IMR-90 (cell line): ENCODE data around the gene TRPM4. TPM values are rescaled to one million over a fixed set of nuclear protein-coding genes. Genes with fewer than 3 reads are reported as not detected.

ENCODE experiments used
- ATAC-seq: fragments of 200-7000 bp; cut with Tn5 transposase; 2 replicates; pipeline ENCODE4 v1.9.1; 2020; ENCODE audit warnings: low read depth, mild to moderate bottlenecking, moderate library complexity
- BruUV-seq: library from RNA; stranded (reverse); fragments of 400-500 nt; replicated peaks from 2 replicates; lab custom pipeline; 2021; lab: Mats Ljungman, UMichigan
- CTCF ChIA-PET: fragments of 300-600 bp; formaldehyde crosslinking; extraction: SDS; loops from one replicate; lab custom pipeline; 2021; ENCODE audit warnings: antibody characterized with exemption; lab: Yijun Ruan, JAX
- POLR2A ChIA-PET: fragments of 300-600 bp; sonication (Branson Sonifier 250); formaldehyde crosslinking; loops from one replicate; lab custom pipeline; 2022; ENCODE audit warnings: antibody characterized with exemption; ENCODE audit not compliant: unreplicated experiment; lab: Charles Lee
- DNase-seq: peaks from one replicate; pipeline ENCODE4 v3.0.0; 2013
- H2AFZ ChIP-seq: replicated peaks from 2 replicates; pipeline ENCODE3; 2013; ENCODE audit warnings: low read length, mild to moderate bottlenecking; ENCODE audit not compliant: poor library complexity
- H2AK5ac ChIP-seq: 2 replicates; pipeline ENCODE4 v1.6.1; 2013; ENCODE audit warnings: low read depth, low read length, inconsistent platforms
- H2AK9ac ChIP-seq: replicated peaks from 2 replicates; pipeline ENCODE3; 2013; ENCODE audit warnings: mild to moderate bottlenecking, low read depth, low read length, moderate library complexity; ENCODE audit not compliant: poor library complexity
- H2BK120ac ChIP-seq: 2 replicates; pipeline ENCODE4 v1.6.1; 2013; ENCODE audit warnings: low read depth, low read length, inconsistent platforms
- H2BK15ac ChIP-seq: 3 replicates; pipeline ENCODE4 v1.6.1; 2013; ENCODE audit warnings: low read depth, low read length, inconsistent platforms
- H2BK20ac ChIP-seq: 2 replicates; pipeline ENCODE4 v1.6.1; 2013; ENCODE audit warnings: low read depth, mild to moderate bottlenecking, inconsistent platforms, low read length, moderate library complexity
- H2BK5ac ChIP-seq: 2 replicates; pipeline ENCODE4 v1.6.1; 2013; ENCODE audit warnings: mild to moderate bottlenecking, low read depth, low read length, inconsistent platforms; ENCODE audit not compliant: poor library complexity, severe bottlenecking
- H3K14ac ChIP-seq: replicated peaks from 2 replicates; pipeline ENCODE4 v1.6.1; 2013; ENCODE audit warnings: low read depth, low read length, inconsistent platforms
- H3K18ac ChIP-seq: 2 replicates; pipeline ENCODE4 v1.6.1; 2013; ENCODE audit warnings: low read depth, low read length, control low read depth
- H3K23ac ChIP-seq: 2 replicates; pipeline ENCODE4 v1.6.1; 2013; ENCODE audit warnings: low read depth, low read length, inconsistent platforms
- H3K27ac ChIP-seq: 2 replicates; pipeline ENCODE4 v1.5.1; 2013; ENCODE audit warnings: mild to moderate bottlenecking, control low read depth, low read length; ENCODE audit not compliant: insufficient read depth
- H3K27me3 ChIP-seq: 2 replicates; pipeline ENCODE4 v1.6.1; 2013; ENCODE audit warnings: low read length; ENCODE audit not compliant: control insufficient read depth, insufficient read depth
- H3K36me3 ChIP-seq: 2 replicates; pipeline ENCODE4 v1.6.1; 2013; ENCODE audit warnings: low read length, mixed read lengths; ENCODE audit not compliant: control insufficient read depth, insufficient read depth
- H3K4ac ChIP-seq: 2 replicates; pipeline ENCODE4 v1.6.1; 2013; ENCODE audit warnings: low read depth, low read length, inconsistent platforms
- H3K4me1 ChIP-seq: 2 replicates; pipeline ENCODE4 v1.6.1; 2013; ENCODE audit warnings: low read length, mixed read lengths; ENCODE audit not compliant: control insufficient read depth, insufficient read depth
- H3K4me2 ChIP-seq: 2 replicates; pipeline ENCODE4 v1.6.1; 2013; ENCODE audit warnings: low read depth, mild to moderate bottlenecking, control low read depth, low read length, moderate library complexity
- H3K4me3 ChIP-seq: 2 replicates; pipeline ENCODE4 v1.5.1; 2013; ENCODE audit warnings: low read depth, mild to moderate bottlenecking, control low read depth, low read length, moderate library complexity; ENCODE audit not compliant: insufficient read depth
- H3K56ac ChIP-seq: 2 replicates; pipeline ENCODE4 v1.6.1; 2013; ENCODE audit warnings: low read length, inconsistent platforms; ENCODE audit not compliant: insufficient read depth; ENCODE audit errors: extremely low read depth
- H3K79me1 ChIP-seq, 2 experiments: 2 replicates each; pipeline ENCODE4 v1.6.1; 2013; ENCODE audit warnings: low read length in 2 of 2, inconsistent platforms in 1 of 2, low read depth in 1 of 2
- H3K9ac ChIP-seq: 2 replicates; pipeline ENCODE4 v1.6.1; 2013; ENCODE audit warnings: low read depth, low read length, control low read depth
- H3K9me1 ChIP-seq: 2 replicates; pipeline ENCODE4 v1.6.1; 2013; ENCODE audit warnings: low read length, inconsistent platforms; ENCODE audit not compliant: insufficient read depth
- H3K9me3 ChIP-seq: 2 replicates; pipeline ENCODE4 v1.6.1; 2013; ENCODE audit warnings: low read length; ENCODE audit not compliant: control insufficient read depth, insufficient read depth
- H4K20me1 ChIP-seq: 2 replicates; pipeline ENCODE4 v1.6.1; 2013; ENCODE audit warnings: low read length, inconsistent platforms; ENCODE audit not compliant: insufficient read depth
- H4K5ac ChIP-seq: 2 replicates; pipeline ENCODE4 v1.6.1; 2013; ENCODE audit warnings: mild to moderate bottlenecking, low read depth, low read length, control low read depth
- H4K8ac ChIP-seq, 2 experiments: 2 replicates each; pipeline ENCODE4 v1.6.1; 2013; ENCODE audit warnings: low read depth in 2 of 2, low read length in 2 of 2, control low read depth in 1 of 2, inconsistent platforms in 1 of 2
- H4K91ac ChIP-seq: 2 replicates; pipeline ENCODE4 v1.6.1; 2013; ENCODE audit warnings: low read depth, low read length, inconsistent platforms; ENCODE audit not compliant: insufficient read depth
- CHD1 ChIP-seq: IDR thresholded peaks from 2 replicates; pipeline ENCODE4 v1.6.1; 2012; ENCODE audit warnings: low read depth, low read length, improper control_type of control experiment
- MXI1 ChIP-seq: IDR thresholded peaks from 2 replicates; pipeline ENCODE4 v1.6.1; 2012; ENCODE audit warnings: low read depth, mild to moderate bottlenecking, low read length, moderate library complexity, borderline replicate concordance
- RFX5 ChIP-seq: IDR thresholded peaks from 2 replicates; pipeline ENCODE4 v1.8.0; 2012; ENCODE audit warnings: low read depth, mild to moderate bottlenecking, low read length, moderate library complexity
- SMC3 ChIP-seq: fragments of 150-350 bp; IDR thresholded peaks from 2 replicates; pipeline ENCODE4 v1.6.1; 2016; ENCODE audit warnings: low read depth, mild to moderate bottlenecking, antibody characterized with exemption, low read length, moderate library complexity
- WGBS, 2 experiments: methylation state at CpG; one replicate each; pipeline versions ENCODE4 v1.1.5 to v1.1.7; 2013; ENCODE audit warnings: missing lambda C conversion rate in 2 of 2; ENCODE audit not compliant: insufficient read length in 1 of 2; ENCODE audit errors: extremely low coverage in 2 of 2; 5-methylcytosine and 5-hydroxymethylcytosine counted together
- dilution Hi-C: fragments of 300-500 bp; cut with HindIII; formaldehyde crosslinking; loops from one replicate; pipeline ENCODE4 v1.14.3; 2018; ENCODE audit warnings: low sequenced_read_pairs; ENCODE audit not compliant: unreplicated experiment
- in situ Hi-C: fragments of 300-500 bp; cut with MboI; formaldehyde crosslinking; loops from 3 replicates; pipeline ENCODE4 v1.14.3; 2019; ENCODE audit warnings: low sequenced_read_pairs, inconsistent platforms, mixed read lengths
- intact Hi-C: fragments of 100-400 bp; cut with micrococcal nuclease; formaldehyde crosslinking; loops from 2 replicates; pipeline ENCODE4 v1.10.0; 2022
- polyA plus RNA-seq, 3 experiments: library from polyadenylated mRNA; depleted of rRNA; stranded (reverse); fragments of >200 nt; gene quantifications; 2 replicates each; pipeline ENCODE4 v1.2.3, GENCODE V29; 2012; ENCODE audit warnings: low replicate concordance in 1 of 3
- total RNA-seq: library from RNA; depleted of rRNA; stranded (reverse); fragments of >200 nt; gene quantifications from 2 replicates; pipeline ENCODE4 v1.2.3, GENCODE V29; 2012
- TF ChIP-seq, protein P1 (sequence below): fragments of 150-350 bp; IDR thresholded peaks from 2 replicates; pipeline ENCODE4 v1.6.1; 2017; ENCODE audit warnings: mild to moderate bottlenecking, antibody characterized with exemption, low read length, low read depth

Gene TRPM4
- total and polyA plus RNA-seq, 2 of the 4 experiments (the other 2 are of a cell fraction): 2.2 to 19.7 TPM

DNA sequence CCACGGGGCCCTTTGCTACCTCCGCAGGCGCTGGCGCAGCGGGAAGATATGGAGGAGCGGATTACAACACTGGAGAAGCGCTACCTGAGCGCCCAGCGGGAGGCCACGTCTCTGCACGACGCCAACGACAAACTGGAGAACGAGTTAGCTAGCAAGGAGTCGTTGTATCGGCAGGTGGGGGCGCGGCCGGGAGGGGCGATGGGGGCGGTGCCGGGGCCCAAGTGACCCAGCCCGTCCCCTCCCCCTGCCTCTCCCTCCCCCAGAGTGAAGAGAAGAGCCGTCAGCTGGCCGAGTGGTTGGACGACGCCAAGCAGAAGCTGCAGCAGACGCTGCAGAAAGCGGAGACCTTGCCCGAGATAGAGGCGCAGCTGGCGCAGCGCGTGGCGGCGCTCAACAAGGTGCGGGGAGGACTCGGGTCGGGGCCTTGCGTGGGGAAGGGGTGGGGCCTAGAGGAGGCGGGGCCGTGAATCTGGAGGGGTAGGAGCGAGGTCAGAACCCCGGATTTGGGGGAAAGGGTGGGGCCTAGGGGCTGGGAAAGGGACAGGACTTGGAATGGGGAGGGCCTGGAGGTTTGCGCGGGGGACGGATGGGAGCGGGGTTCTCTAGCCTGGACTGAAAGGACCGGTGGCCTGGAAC lies 24.5 kb upstream of the TRPM4 start:
- ATAC-seq (peak; percentile 2), DNase-seq (no peak)
- H3K9ac ChIP-seq: no peak overlapping the region
- no peaks in the 10 kb centered on the region for H3K79me1 ChIP-seq
- in situ Hi-C loops (no loop called here), intact Hi-C loops (no loop called here), dilution Hi-C loops (no loop called here)
- H2AFZ ChIP-seq: peak overlapping the region; percentile 59
- H2BK20ac ChIP-seq: no peak overlapping the region
- CTCF ChIA-PET: interaction anchor here (1.0 kb wide), 1 partner anchor 35 kb away, joined by 3 read pairs; no protein-coding TSS in a partner anchor
- no peak overlapping the region for H2AK9ac ChIP-seq
- no peak overlapping the region for H4K5ac ChIP-seq
- H4K8ac ChIP-seq: no peak overlapping the region
- no peaks in the 10 kb centered on the region for H3K9me3 ChIP-seq
- H3K4ac ChIP-seq: no peak overlapping the region
- no peaks in the 10 kb centered on the region for H3K27me3 ChIP-seq
- no peak overlapping the region for H3K18ac ChIP-seq
- H3K9me1 ChIP-seq: peaks cover 13% of the 10 kb centered on the region; the same call in 1 of the 2 replicates
- TF ChIP-seq, protein P1, sequence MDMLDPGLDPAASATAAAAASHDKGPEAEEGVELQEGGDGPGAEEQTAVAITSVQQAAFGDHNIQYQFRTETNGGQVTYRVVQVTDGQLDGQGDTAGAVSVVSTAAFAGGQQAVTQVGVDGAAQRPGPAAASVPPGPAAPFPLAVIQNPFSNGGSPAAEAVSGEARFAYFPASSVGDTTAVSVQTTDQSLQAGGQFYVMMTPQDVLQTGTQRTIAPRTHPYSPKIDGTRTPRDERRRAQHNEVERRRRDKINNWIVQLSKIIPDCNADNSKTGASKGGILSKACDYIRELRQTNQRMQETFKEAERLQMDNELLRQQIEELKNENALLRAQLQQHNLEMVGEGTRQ: no peak
- TF ChIP-seq RFX5: no peak
- no peak for TF ChIP-seq CHD1
- TF ChIP-seq SMC3: no peak
- TF ChIP-seq MXI1: no peak
- H3K4me1 ChIP-seq: peaks cover 4% of the 10 kb centered on the region
- H4K91ac ChIP-seq: no peak overlapping the region
- H3K27ac ChIP-seq: no peak overlapping the region
- POLR2A ChIA-PET: no interaction called here
- H2AK5ac ChIP-seq: no peak overlapping the region
- no peak overlapping the region for H2BK120ac ChIP-seq
- no peak overlapping the region for H3K23ac ChIP-seq
- H2BK5ac ChIP-seq: no peak overlapping the region
- H3K56ac ChIP-seq: no peak overlapping the region
- H3K14ac ChIP-seq: no peak overlapping the region
- no peaks in the 10 kb centered on the region; the same call in 1 of the 2 replicates for H4K20me1 ChIP-seq
- no peak overlapping the region for H2BK15ac ChIP-seq
- H3K36me3 ChIP-seq: no peaks in the 10 kb centered on the region
- no peak overlapping the region for H3K4me3 ChIP-seq
- WGBS, 2 experiments: 11% methylated on average over 19 of the region's 49 CpGs; no CpG with 5 or more reads in 1 of the 2 experiments
- no TSS peak for BruUV-seq
- H3K4me2 ChIP-seq: peak overlapping the region; percentile 37; the same call in 1 of the 2 replicates
